HG02678 (cell line): ENCODE data around the gene TBC1D10B.
A peak's percentile ranks its signal among the peaks of the same experiment; 100 is the strongest.
"Not testable (repeated sequence)": the region's sequence is repeated elsewhere in the genome, so short reads cannot be mapped to it uniquely, and the experiment has no call there.

ENCODE experiments used
- ATAC-seq: cut with Tn5 transposase; IDR thresholded peaks from one replicate; pipeline ENCODE4 v1.9.1; 2021; ENCODE audit warnings: mild to moderate bottlenecking, moderate library complexity; ENCODE audit not compliant: unreplicated experiment

TBC1D10B gene

DNA sequence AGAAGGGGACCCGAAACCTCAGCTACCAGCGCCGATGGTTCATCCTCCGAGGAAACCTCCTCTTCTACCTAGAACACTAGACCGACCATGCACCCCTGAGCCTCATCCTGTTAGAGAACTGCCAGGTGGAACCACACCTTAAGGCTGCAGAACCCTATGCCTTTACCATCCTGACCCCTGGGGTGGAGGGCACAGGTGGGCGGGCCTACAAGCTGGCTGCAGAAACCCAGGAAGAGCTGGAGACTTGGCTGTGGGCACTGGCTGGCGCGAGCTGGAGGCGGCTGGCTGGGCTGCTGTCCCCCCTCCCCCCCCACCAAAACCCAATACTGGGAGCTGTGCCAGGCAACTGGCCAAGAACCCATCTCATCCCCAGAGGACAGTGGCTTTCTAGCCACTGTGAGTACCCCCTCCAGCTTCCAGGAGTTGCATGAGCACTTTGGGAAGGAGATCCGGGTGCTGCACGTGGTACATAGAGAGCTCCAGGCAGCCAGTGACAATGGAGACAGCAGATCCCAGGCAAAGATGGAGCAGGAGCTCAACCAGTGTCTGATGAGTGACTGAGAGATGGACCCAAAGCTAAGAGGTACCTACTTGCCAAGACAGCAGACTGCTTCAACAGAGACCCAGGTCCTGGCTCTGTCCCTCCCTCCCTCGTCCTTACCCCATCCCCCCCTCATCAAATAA lies 13.8 kb downstream of the TBC1D10B start:
- ATAC-seq: no peak

DNA sequence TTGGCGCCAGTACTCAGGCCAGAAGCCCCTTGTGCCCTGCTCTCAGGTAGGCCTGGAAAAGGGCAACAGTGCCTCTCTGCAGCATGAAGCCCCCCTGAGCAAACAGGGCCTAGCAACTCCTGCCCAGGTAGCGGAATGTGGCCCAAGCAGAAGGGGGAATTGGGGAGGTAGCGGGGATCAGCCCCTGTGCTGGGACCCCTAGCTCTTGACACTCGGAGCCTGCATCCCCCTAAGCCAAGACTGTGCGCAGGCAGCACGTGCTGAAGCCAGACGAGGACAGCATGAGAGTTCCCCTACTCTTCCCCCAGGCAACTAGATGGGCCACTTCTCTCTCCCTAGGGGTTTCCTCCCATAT lies 14.4 kb downstream of the TBC1D10B start:
- ATAC-seq: no peak

DNA sequence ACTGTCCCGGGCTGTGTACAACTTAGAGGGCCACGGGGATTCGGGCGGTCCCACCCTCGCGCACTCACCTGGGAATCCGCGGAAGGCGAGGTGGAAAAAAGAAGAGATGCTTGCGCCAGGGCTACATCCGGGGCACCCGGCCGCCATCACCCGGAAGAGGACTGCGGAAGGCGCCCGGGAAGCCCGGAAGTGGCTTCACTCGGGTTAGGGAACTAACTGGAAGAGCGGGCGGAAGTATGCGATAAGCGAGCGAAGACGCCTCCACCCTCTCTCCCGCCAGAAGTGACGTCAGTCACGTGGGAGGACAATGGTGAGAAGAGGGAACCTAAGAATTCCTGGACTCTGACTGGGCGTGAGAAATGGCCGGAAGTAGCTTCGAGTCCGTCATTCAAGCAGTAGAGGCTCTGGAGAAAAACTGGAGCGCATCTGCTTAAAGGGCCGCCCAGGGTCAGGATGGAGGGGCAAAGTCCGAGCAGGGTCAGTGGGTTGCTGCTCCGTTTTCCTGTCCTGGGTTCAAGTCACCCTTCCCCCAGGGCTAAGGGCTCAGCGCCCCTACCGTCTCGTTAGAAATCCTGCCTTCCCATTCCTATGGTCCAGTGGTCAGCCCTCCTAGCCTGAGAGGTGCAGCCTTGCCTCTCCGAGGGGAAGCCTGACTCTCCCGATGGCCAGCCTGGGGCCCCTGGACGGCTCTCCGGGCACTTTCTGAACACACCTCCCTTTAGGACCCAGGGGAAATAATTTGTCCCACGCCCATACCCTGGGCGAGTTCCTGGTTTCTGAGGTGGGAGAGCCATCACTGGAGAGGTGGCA lies 14.9 kb downstream of the TBC1D10B start, which contains the start of gene CD2BP2:
TSS of gene CD2BP2 (minus strand) at position 165 of the 810 bp plus-strand sequence. CDS start 627 bp downstream, outside the sequence.
- peak; percentile 71 for ATAC-seq

DNA sequence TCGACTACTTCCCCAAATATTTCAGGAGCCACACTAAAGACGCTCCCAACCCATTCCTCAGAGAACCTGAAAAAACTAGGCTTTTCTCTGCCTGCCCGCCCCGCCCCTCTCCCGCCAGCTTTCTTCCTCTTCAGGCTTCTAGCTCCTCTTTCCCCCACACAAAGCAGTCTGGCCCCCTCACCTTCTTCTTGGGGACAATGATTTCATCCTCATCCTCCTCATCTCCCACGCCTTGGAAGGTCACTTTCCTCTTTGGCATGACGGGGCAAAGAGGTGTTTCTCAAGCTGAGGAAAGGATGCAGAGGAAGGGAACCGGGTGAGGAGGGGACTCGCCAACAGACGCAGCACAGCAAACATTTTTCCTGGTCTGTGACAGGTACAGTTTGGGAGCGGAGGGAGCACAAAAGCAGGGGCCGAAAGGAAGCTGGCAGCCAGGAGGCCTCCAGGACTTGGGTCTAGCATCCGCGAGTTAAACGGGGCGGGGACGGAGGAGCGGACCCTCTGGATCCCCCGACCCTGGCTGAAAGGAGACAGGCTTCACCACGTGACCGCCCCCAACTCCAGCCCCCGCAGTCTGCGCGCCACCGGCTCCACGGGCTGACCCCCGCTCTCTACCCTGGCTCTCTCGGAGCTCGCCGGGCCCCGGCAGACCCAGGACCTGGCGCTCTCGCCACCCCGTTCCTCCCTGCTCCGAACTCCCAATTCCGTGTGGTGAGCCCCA lies 15.7 kb downstream of the TBC1D10B start:
- peak; percentile 17 for ATAC-seq

DNA sequence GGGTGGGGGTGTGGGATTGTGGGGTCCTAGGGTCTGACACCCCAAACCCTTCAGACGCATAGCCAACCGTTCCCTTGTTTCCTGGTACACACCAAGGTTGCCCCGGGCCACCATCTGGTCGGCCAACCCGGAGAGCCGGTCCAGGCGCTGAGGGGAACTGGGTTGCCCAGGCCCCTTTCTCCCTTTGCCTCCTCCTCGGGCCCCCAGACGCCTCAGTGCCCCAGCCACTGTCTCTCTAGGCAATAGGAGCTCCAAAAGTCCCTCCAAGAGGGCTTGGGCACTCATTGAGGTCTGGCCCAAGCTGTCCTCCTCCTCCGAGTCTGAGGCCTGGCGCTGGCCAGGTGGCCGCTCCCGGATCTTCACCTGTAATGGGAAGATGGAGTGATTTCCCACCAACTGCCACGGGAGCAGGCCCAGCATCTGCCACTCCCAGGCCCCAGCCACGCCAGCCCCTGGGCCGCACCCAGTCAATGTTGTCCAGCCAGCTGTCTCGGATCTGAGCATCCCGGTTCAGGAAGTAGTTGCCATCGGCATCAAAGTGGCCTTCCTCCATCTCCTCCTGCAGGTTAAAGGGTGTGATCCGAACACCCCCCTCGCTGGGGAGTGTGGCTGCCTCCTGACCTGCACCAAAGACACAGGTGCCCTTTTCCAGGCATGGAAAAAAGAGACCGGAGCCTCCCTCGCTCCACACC lies 16.7 kb downstream of the TBC1D10B start:
- no peak for ATAC-seq

DNA sequence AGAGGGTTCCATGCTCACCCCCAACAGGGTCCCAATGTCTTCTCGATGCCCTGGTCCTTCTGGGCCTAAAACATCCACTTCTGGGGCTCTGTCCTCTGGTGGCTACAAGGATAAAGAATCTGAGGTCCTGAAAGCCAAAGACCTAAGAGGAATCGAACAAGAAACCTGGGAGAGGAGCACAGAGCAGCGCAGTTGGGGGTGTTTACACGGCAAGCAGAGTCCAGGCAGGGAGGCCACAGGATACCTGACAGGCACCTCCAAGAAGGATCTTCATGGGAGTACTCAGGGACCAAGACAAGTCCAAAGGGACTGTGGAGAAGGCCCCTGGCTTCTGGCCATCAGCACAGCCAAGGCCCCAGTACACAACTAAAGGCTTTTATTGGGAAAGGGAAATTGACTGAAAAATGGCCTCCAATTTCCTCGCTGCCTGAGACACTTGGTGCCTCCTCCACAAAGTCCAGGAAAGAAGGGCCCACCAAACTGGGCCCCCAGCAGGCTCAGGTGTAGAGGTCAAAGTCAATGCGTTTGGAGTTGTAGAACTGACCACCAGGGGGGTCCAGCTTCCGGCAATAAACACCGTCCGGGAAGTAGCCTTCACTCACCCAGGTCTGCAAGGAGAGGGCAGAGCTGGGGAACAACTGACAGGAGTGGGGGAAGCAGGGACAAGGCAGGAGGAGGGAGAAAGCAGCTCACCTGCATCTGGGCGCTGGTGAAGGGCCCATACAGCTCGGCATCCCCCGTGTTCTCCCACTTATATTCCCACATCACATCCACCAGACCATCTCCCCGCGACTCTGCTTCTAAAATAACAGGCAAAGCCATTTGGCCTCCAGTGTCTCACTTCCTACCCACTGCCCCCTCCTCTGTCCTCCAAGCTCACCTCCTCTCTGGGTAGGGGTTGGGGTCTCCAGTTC lies 17.5 kb downstream of the TBC1D10B start:
- ATAC-seq: no peak

DNA sequence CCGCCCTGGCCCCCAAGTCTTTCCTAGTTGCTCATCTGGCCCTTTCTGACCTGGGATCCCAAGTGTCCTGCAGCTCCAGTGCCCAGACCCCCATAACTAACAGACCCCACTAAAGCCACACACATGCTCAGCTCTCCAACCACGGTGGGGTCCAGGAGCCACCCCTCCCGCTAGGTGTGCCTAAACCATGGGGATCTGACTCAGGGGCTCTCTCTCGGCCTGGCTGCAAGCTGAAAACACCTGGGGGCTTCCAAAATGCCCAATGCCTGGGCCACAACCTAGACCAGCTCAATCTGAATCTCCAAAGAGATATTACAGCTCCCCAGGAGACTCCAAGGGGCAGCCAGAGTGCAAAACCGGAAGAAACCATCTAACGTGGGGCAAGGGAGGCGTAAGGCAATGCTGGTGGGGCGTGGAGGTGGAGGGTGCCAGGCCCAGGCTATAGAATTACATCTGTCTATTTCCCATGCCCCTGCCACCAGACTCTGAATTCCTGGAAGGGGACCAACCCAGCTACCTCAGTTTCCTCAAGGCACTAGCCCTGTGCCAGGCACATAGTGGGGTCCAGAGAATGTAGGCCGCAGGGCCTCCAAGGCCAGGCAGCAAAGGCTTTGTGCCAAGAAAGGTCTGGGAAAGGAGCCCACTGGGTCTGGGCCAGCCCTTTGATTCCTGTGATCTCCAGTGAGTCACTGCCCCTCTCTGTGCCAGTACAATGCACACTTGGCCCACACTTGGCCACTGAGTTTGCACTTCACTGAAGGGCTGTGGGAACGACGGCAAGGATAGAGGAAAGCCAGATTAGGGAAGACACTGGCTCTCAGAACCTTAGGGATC lies 18.5 kb downstream of the TBC1D10B start:
- no peak for ATAC-seq

DNA sequence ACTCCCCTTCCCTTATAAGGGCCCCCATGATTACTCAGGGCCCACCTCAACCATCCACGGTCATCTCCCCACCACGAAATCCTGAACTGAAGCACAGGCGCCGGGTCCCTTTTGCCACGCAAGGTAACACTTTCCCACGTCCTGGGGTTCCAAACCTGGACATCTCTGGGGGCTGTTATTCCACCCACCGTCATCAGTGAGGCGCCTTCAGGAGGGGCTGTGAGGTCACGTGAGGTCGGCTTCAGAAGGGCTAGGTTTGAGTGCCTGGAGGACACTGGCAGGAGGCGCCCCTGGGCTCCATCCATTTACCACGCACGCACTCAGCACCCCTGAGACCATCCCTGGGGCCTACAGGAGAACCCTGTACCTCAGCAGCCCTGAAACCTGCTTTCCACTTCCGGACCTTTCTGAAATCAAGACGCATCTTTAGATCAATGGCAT lies 19.3 kb downstream of the TBC1D10B start:
- no peak for ATAC-seq

DNA sequence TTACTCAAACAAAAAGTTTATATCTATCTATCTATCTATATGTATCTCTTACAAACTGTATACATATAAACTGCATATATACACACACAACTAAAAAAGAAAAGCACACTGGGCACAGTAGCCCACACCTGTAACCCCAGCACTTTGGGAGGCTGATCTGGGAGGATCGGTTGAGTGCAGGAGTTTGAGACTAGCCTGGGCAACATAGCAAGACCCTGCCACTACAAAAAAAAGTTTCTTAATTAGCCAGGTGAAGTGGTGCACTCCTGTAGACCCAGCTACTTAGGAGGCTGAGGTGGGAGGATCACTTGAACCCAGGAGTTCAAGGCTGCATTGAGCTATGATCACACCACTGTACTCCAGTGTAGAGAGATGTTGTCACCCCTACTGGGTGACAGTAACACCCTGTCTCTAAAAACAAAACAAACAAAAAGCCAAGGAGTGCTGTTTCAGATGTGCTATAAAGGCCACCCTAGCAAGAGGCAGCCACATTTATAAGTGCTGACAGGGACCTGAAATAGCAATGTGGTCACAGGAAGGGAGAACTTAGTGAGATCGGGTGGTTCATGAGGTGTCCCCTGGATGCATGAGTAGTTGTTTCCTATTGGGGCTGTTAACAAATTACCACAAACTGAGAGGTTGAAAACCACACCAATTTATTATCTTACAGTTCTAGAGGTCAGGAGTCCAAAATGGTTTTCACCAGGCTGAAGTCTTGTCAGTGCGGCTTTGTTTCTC lies 20.0 kb downstream of the TBC1D10B start:
- ATAC-seq: no peak

DNA sequence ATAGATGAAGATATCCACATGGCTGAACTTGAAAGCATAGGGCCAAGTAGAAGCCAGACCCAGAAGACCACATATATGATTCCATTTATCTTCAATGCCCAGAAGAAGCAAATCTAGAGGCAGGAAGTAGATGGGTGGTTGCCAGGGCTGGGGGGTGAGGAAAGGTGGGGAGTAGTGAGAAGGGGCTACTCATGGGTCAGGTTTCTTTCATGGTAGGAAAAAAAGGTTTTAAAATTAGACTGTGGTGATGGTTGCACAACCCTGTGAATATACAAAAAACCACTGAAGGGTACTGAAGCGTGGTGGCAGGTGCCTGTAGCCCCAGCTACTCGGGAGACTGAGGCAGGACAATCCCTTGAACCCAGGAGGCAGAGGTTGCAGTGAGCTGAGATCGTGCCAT lies 20.6 kb downstream of the TBC1D10B start:
- ATAC-seq: peak; percentile 37

DNA sequence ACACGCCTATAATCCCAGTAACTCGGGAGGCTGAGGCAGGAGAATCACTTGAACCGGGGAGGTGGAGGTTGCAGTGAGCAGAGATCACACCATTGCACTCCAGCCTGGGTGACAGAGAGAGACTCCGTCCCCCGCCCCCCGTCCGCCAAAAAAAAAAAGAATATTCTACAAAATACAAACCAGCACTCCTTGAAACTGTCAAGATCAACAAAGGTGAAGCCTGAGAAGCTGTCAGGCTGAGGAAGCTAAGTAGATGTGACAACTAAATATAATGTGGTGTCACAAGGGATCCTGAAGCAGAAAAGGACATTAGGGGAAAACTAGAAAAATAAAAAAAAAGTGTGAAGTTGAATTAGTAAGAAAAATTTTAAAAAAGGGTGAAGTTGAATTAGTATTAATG lies 21.4 kb downstream of the TBC1D10B start:
- no peak for ATAC-seq

DNA sequence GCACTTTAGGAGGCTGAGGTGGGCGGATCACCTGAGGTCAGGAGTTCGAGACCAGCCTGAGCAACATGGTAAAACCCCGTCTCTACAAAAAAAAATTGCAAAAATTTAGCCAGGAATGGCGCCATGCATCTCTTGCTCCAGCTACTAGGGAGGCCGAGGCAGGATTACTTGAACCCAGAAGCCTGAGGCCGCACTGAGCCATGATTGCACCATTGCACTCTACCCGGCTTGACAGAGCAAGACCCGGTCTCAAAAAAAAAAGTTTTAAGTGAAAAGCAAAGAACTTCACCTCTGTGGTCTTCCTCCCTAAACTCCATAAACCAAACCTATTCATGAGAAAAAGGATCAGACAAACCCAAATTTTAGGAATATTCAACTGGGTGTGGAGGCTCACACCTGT lies 22.2 kb downstream of the TBC1D10B start:
- ATAC-seq: no peak

DNA sequence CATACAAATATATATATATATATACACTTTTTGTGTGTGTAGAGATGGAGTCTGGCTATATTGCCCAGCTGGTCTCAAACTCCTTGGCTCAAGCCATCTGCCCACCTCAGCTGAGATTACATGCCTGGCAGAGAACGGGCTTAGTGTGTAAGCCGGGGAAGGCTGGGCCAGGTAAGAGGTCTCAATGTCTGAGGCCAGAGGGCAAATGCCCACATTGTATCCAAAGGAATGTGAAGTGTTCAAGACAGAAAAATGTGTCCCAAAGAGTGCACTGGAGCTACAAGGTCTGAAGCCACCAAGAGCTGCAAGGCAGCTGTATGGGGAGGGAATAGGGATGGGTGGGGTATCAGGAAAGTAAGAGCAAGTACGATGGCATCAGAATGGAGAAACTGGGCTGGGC lies 24.0 kb downstream of the TBC1D10B start:
- no peak for ATAC-seq

DNA sequence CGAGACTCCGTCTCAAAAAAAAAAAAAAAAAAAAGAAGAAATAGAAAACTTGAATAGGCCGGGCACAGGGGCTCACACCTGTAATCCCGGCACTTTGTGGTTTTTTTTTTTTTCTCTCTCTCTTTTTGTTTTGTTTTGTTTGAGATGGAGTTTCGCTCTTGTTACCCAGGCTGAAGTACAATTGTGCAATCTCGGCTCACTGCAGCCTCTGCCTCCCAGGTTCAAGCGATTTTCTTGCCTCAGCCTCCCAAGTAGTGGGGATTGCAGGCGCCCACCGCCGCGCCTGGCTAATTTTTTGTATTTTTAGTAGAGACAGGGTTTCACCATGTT lies 26.8 kb downstream of the TBC1D10B start:
- not testable (repeated sequence) for ATAC-seq

DNA sequence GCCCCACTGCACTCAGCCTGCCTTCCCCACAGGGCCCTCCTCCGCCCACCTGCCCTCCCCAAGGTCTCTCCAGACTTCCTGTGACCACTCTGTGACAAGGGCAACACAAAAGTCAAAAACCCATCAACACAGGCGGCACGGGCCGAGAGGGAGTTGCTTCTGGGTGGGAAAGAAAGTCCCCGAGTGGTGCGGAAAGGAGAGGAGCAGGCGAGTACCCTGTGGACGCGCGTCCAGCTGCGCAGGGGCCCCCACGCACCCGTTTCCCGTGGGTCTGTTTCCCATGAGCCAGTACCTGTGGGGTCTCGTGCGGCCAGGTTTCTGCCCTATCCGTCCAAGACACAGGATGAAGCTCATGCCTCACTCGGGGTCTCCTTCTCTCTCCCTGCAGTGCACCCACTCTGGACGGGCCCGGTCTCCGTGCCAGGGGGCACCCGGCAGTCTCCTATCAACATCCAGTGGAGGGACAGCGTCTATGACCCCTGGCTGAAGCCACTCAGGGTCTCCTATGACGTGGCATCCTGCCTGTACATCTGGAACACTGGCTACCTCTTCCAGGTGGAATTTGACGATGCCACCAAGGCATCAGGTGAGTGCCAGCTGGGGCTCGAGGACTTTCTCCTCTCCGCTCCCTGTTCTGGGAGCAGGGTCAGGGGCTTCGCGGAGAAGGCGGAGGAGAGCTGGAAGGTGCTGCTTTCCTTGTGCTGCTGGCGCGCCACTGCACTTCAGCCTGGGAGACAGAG lies 27.4 kb downstream of the TBC1D10B start:
- ATAC-seq: no peak

DNA sequence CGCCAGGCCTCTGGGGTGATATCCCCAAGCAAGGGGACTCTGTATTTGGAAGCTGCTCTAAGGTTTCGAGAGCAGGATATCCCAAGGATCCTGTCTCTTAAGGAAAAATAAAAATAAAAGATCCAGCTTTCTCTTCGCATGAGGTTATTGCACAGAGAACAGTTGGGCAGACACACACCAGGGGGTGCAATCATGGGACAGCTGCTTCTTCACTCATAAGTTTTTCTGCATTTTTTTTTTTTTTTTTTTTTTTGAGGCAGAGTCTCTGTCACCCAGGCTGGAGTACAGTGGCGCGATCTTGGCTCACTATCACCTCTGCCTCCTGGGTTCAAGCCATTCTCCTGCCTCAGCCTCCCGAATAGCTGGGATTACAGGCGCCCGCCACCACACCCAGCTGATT lies 28.3 kb downstream of the TBC1D10B start:
- ATAC-seq: not testable (repeated sequence)

DNA sequence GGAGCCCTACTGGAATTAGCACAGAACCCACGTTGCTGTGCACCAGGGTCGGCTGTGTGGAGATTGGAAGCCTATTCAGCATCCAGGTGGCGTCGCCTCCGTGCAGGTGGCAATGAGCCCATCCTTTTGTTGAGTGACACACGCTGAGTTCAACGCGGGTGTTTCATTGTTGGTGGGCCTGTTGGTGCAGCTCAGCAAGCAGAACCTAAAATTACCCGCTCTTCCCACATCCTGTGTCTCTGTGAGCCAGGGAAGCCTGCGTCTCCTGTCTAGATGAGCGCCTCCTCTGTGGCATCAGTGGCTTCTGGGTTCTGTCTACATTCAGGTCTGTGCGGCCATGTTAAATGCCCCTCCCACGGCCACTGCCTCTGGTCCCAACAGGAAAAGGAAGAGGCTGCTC lies 29.7 kb downstream of the TBC1D10B start:
- ATAC-seq: no peak

DNA sequence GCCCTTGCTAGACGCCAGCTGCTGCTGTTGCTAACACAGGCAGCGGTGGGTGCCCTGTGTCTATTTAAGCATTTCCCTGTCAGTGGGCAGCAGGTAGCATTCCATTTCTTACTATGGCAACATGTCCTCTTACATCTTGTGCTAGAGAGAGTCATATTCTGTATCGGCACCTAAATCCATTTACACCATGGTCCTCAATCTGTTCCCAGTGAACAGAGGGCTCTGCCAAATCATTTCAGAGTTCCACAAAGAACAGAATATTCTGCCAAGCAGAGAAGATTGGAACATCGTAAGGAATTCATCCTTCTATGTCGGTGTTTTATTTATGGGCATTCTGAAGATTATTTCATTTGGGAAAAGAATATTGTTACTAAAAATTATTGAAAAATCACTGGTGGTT lies 31.6 kb downstream of the TBC1D10B start:
- ATAC-seq: not testable (repeated sequence)
